K562 (cell line): ENCODE data around the gene BEND6. TPM values are rescaled to one million over a fixed set of nuclear protein-coding genes. Genes with fewer than 3 reads are reported as not detected.

Experiments
- ATAC-seq: fragments of 200-7000 bp; cut with Tn5 transposase; 3 replicates; pipeline ENCODE4 v1.9.1; 2020; ENCODE audit warnings: moderate library complexity
- BruUV-seq: library from RNA; stranded (reverse); fragments of 400-500 nt; replicated peaks from 2 replicates; lab custom pipeline; 2021; lab: Mats Ljungman, UMichigan
- CTCF ChIA-PET: fragments of 300-600 bp; formaldehyde crosslinking; extraction: SDS; loops from one replicate; lab custom pipeline; 2021; ENCODE audit warnings: low intra/inter-chr PET ratio; lab: Yijun Ruan, JAX
- POLR2A ChIA-PET: fragments of 300-600, 350-650 bp; sonication (Branson Sonifier 250); formaldehyde crosslinking; extraction: SDS; loops from one replicate; lab custom pipeline; 2021; ENCODE audit warnings: antibody characterized with exemption, inconsistent platforms; lab: Yijun Ruan, JAX
- DNase-seq, 4 experiments: peaks; one replicate each; pipeline versions ENCODE4 v3.0.0 to v3.0.0-alpha.2; 2011 to 2018; ENCODE audit warnings: low spot score in 3 of 4, mixed read lengths in 3 of 4; ENCODE audit errors: extremely low read depth in 1 of 4
- FAIRE-seq: peaks from 2 replicates; lab custom pipeline; 2011; peaks lifted over from hg19 to GRCh38; lab: Jason Lieb, UNC
- H2AFZ ChIP-seq: 2 replicates; pipeline ENCODE4 v1.6.0; 2011; ENCODE audit warnings: low read depth, low read length, control low read depth, inconsistent platforms
- H3K27ac ChIP-seq: fragments of 200-600 bp; 3 replicates; pipeline ENCODE4 v1.8.0; 2011; ENCODE audit warnings: low read depth, mild to moderate bottlenecking, control low read depth, inconsistent platforms, low read length, moderate library complexity, mixed read lengths; ENCODE audit errors: extremely low read depth
- H3K27me3 ChIP-seq, 2 experiments: fragments of 300-600 bp in 1 of 2; 2 replicates in 1 of 2; 3 replicates in 1 of 2; pipeline versions ENCODE4 v1.6.0 to v1.8.0; 2011; ENCODE audit warnings: inconsistent platforms in 2 of 2, low read length in 2 of 2, mild to moderate bottlenecking in 1 of 2, mixed read lengths in 1 of 2, moderate library complexity in 1 of 2; ENCODE audit not compliant: control insufficient read depth in 2 of 2, insufficient read depth in 2 of 2
- H3K36me3 ChIP-seq: fragments of 300-600 bp; 3 replicates; pipeline ENCODE4 v1.8.0; 2011; ENCODE audit warnings: mild to moderate bottlenecking, low read length, inconsistent platforms; ENCODE audit not compliant: control insufficient read depth, insufficient read depth
- H3K4me1 ChIP-seq, 2 experiments: fragments of 200-600 bp in 1 of 2; replicated peaks in 1 of 2; 2 replicates in 1 of 2; 3 replicates in 1 of 2; pipeline versions ENCODE4 v1.5.1 to v1.8.0; 2011; ENCODE audit warnings: inconsistent platforms in 2 of 2, low read length in 2 of 2, mild to moderate bottlenecking in 1 of 2, mixed read lengths in 1 of 2, moderate library complexity in 1 of 2; ENCODE audit not compliant: control insufficient read depth in 2 of 2, insufficient read depth in 2 of 2
- H3K4me2 ChIP-seq: 2 replicates; pipeline ENCODE4 v1.6.1; 2011; ENCODE audit warnings: low read length, control low read depth, inconsistent platforms, mixed read lengths; ENCODE audit not compliant: insufficient read depth
- H3K4me3 ChIP-seq: fragments of 200-600 bp; sonication (generic), shearing (Covaris generic); 2 replicates; pipeline ENCODE4 v1.5.1; 2016; ENCODE audit warnings: control low read depth, inconsistent platforms
- H3K79me2 ChIP-seq: fragments of 200-600 bp; 3 replicates; pipeline ENCODE4 v1.8.0; 2011; ENCODE audit warnings: low read length, inconsistent platforms; ENCODE audit not compliant: control insufficient read depth, insufficient read depth
- H3K9ac ChIP-seq, 2 experiments: 2 replicates each; pipeline versions ENCODE4 v1.6.0 to v1.6.1; 2011; ENCODE audit warnings: low read depth in 2 of 2, low read length in 2 of 2, control low read depth in 1 of 2, inconsistent platforms in 1 of 2, mild to moderate bottlenecking in 1 of 2, mixed read lengths in 1 of 2; ENCODE audit not compliant: insufficient read depth in 1 of 2
- H3K9me1 ChIP-seq: one replicate; pipeline ENCODE4 v1.6.0; 2011; ENCODE audit warnings: inconsistent platforms, mild to moderate bottlenecking, low read length, moderate library complexity; ENCODE audit not compliant: control insufficient read depth, insufficient read depth
- H3K9me3 ChIP-seq: replicated peaks from 2 replicates; pipeline ENCODE4 v1.5.1; 2011; ENCODE audit warnings: low read depth, low read length, inconsistent platforms; ENCODE audit not compliant: control insufficient read depth, insufficient read depth
- H4K20me1 ChIP-seq: replicated peaks from 2 replicates; pipeline ENCODE4 v1.6.1; 2011; ENCODE audit warnings: low read length, inconsistent platforms, mixed read lengths; ENCODE audit not compliant: control insufficient read depth, insufficient read depth
- CBX3 ChIP-seq, 2 experiments: IDR thresholded peaks; 1 replicate in 1 of 2; 2 replicates in 1 of 2; pipeline ENCODE4 v1.6.1; 2012; ENCODE audit warnings: inconsistent platforms in 2 of 2, low read length in 2 of 2, borderline replicate concordance in 1 of 2, control low read depth in 1 of 2
- FOXA3 ChIP-seq, 2 experiments: fragments of 450-650 bp in 1 of 2; sonication (generic) in 1 of 2; formaldehyde crosslinking; IDR thresholded peaks in 1 of 2; conservative IDR thresholded peaks in 1 of 2; 2 replicates each; pipeline versions ENCODE4 v1.4.0 to v1.8.0; 2020 to 2022; ENCODE audit warnings: mild to moderate bottlenecking in 2 of 2, missing genetic modification reagents in 1 of 2
- HMGN3 ChIP-seq: IDR thresholded peaks from 2 replicates; pipeline ENCODE4 v1.6.1; 2011; ENCODE audit warnings: borderline replicate concordance, low read depth, mild to moderate bottlenecking, mixed read lengths, low read length; ENCODE audit not compliant: insufficient read length; ENCODE audit errors: extremely low read depth
- HNRNPLL ChIP-seq: fragments of 200-400 bp; formaldehyde crosslinking; IDR thresholded peaks from 2 replicates; pipeline ENCODE4 v1.6.1; 2017; ENCODE audit warnings: low read length, low read depth, mild to moderate bottlenecking; ENCODE audit not compliant: poor library complexity, severe bottlenecking
- SIN3B ChIP-seq: fragments of 450-650 bp; IDR thresholded peaks from 2 replicates; pipeline ENCODE4 v1.6.1; 2017; ENCODE audit warnings: low read depth, mild to moderate bottlenecking, moderate library complexity
- ZNF274 ChIP-seq: IDR thresholded peaks from 2 replicates; pipeline ENCODE4 v1.6.1; 2011; ENCODE audit warnings: low read depth, mild to moderate bottlenecking, low read length, moderate library complexity, borderline replicate concordance
- ZNF764 ChIP-seq: fragments of 250-450 bp; sonication (Bioruptor Pico); IDR thresholded peaks from 2 replicates; pipeline ENCODE4 v1.4.0; 2020; ENCODE audit warnings: low read depth, mild to moderate bottlenecking, moderate library complexity
- in situ Hi-C: fragments of 300-500 bp; cut with MboI; formaldehyde crosslinking; loops from 4 replicates; pipeline ENCODE4 v1.15.0; 2018; ENCODE audit warnings: inconsistent platforms, mixed read lengths
- intact Hi-C: fragments of 100-400 bp; cut with micrococcal nuclease; formaldehyde crosslinking; loops from 2 replicates; pipeline ENCODE4 v1.14.2; 2022
- polyA plus RNA-seq, 8 experiments: library from polyadenylated mRNA; depleted of rRNA in 4 of 8; stranded (reverse) in 5 of 8; unstranded in 3 of 8; fragments of >200 nt; fragmentation: Nextera tagmentation in 2 of 8; fragmentation: Illumina TruSeq in 1 of 8; extraction: Ambion mirVana in 2 of 8; extraction: Trizol in 1 of 8; gene quantifications; 2 replicates each; pipeline versions ENCODE4 v1.2.1 to v1.2.3, GENCODE V29; 2011 to 2014; ENCODE audit warnings: inconsistent platforms in 1 of 8, missing spikeins in 1 of 8
- total RNA-seq, 7 experiments: library from RNA; depleted of rRNA in 6 of 7; stranded (reverse); fragments of >200 nt in 6 of 7; fragmentation: Illumina TruSeq in 2 of 7; extraction: Trizol in 2 of 7; gene quantifications; 2 replicates each; pipeline versions ENCODE4 v1.2.1 to v1.2.3, GENCODE V29; 2011 to 2021; ENCODE audit warnings: low replicate concordance in 1 of 7
- TF ChIP-seq, protein P1 (sequence below): sonication (generic); formaldehyde crosslinking; IDR thresholded peaks from 2 replicates; pipeline ENCODE4 v1.8.0; 2022; ENCODE audit warnings: missing genetic modification reagents, mild to moderate bottlenecking, borderline replicate concordance
- TF ChIP-seq, protein P2 (sequence below), 3 experiments: IDR thresholded peaks in 2 of 3; conservative IDR thresholded peaks in 1 of 3; 2 replicates each; pipeline ENCODE4 v1.5.1; 2011 to 2012; ENCODE audit warnings: low read length in 3 of 3, mild to moderate bottlenecking in 3 of 3, control low read depth in 2 of 3, improper control_type of control experiment in 1 of 3, inconsistent platforms in 1 of 3, low read depth in 1 of 3, mixed read lengths in 1 of 3, moderate library complexity in 1 of 3; ENCODE audit not compliant: insufficient read depth in 2 of 3
- TF ChIP-seq, protein P3 (sequence below): fragments of 450-650 bp; formaldehyde crosslinking; IDR thresholded peaks from 2 replicates; pipeline ENCODE4 v1.4.0; 2022; ENCODE audit warnings: missing genetic modification characterization
- TF ChIP-seq, protein P4 (sequence below): IDR thresholded peaks from 2 replicates; pipeline ENCODE4 v1.6.1; 2011; ENCODE audit not compliant: insufficient read length; ENCODE audit errors: extremely low read depth
- TF ChIP-seq, protein P5 (sequence below): fragments of 250-450 bp; sonication (Bioruptor Pico); IDR thresholded peaks from 2 replicates; pipeline ENCODE4 v1.4.0; 2020; ENCODE audit warnings: mild to moderate bottlenecking
- TF ChIP-seq, protein P6 (sequence below): sonication (generic); formaldehyde crosslinking; IDR thresholded peaks from 2 replicates; pipeline ENCODE4 v1.8.1; 2023; ENCODE audit warnings: mild to moderate bottlenecking, missing genetic modification reagents, moderate library complexity

BEND6 gene
- total and polyA plus RNA-seq, 9 of the 15 experiments (the other 6 are each of a cell fraction or from before 2014, with no cell fraction given): 0.37 to 4.0 (median 1.1) TPM

DNA sequence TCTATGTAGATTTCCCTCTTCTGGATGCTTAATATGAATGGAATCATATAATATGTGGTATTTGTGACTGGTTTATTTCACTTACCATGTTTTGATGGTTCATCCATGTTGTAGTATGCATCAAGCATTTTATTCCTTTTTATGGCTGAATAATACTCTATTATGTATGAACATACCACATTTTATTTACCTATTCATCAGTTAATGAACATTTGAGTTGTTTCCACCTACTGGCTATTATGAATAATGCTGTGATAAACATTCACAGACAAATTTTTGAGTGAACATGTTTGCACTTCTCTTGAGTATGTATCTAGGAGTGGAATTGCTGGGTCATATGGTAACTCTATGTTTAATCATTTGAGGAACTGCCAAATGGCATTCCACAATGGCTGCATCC, 120.2 kb downstream of the BEND6 start:
- H3K27me3 ChIP-seq: no peaks in the 10 kb centered on the region
- no peak overlapping the region for H3K4me3 ChIP-seq
- H3K9me3 ChIP-seq: peaks cover 5% of the 10 kb centered on the region
- FAIRE-seq: no peak
- H3K27ac ChIP-seq: no peak overlapping the region
- no peaks in the 10 kb centered on the region for H3K79me2 ChIP-seq
- no TSS peak for BruUV-seq
- no peaks in the 10 kb centered on the region for H4K20me1 ChIP-seq
- H3K9ac ChIP-seq: no peak overlapping the region
- no peak overlapping the region for H2AFZ ChIP-seq
- in situ Hi-C loops (no loop called here), intact Hi-C loops (no loop called here)
- ATAC-seq: no peak
- no peak overlapping the region for H3K4me2 ChIP-seq
- CTCF ChIA-PET: no interaction called here
- no peak for DNase-seq
- H3K4me1 ChIP-seq: peaks cover 1 to 4% of the 10 kb centered on the region in 2 experiments; a peak in 3 of 5 replicates
- no peaks in the 10 kb centered on the region for H3K9me1 ChIP-seq
- POLR2A ChIA-PET: no interaction called here
- peaks cover 4% of the 10 kb centered on the region; the same call in 1 of the 3 replicates for H3K36me3 ChIP-seq
- TF ChIP-seq HMGN3 (no peak), SIN3B (no peak), CBX3 (IDR thresholded peaks at IDR 0.05; ENCODE audit: borderline replicate concordance in 1 of 2, low read length in 2 of 2) (no peak), FOXA3 (CRISPR knock-in tag; conservative IDR thresholded peaks at IDR 0.05 in 1 of 2, IDR thresholded peaks at IDR 0.05 in 1 of 2) (no peak), ZNF274 (no peak), HNRNPLL (no peak), ZNF764 (CRISPR knock-in tag) (no peak)
- TF ChIP-seq, protein P1, sequence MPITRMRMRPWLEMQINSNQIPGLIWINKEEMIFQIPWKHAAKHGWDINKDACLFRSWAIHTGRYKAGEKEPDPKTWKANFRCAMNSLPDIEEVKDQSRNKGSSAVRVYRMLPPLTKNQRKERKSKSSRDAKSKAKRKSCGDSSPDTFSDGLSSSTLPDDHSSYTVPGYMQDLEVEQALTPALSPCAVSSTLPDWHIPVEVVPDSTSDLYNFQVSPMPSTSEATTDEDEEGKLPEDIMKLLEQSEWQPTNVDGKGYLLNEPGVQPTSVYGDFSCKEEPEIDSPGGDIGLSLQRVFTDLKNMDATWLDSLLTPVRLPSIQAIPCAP (CRISPR knock-in tag): no peak
- TF ChIP-seq, protein P2, sequence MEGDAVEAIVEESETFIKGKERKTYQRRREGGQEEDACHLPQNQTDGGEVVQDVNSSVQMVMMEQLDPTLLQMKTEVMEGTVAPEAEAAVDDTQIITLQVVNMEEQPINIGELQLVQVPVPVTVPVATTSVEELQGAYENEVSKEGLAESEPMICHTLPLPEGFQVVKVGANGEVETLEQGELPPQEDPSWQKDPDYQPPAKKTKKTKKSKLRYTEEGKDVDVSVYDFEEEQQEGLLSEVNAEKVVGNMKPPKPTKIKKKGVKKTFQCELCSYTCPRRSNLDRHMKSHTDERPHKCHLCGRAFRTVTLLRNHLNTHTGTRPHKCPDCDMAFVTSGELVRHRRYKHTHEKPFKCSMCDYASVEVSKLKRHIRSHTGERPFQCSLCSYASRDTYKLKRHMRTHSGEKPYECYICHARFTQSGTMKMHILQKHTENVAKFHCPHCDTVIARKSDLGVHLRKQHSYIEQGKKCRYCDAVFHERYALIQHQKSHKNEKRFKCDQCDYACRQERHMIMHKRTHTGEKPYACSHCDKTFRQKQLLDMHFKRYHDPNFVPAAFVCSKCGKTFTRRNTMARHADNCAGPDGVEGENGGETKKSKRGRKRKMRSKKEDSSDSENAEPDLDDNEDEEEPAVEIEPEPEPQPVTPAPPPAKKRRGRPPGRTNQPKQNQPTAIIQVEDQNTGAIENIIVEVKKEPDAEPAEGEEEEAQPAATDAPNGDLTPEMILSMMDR (IDR thresholded peaks at IDR 0.05 in 2 of 3, conservative IDR thresholded peaks at IDR 0.05 in 1 of 3; ENCODE audit: insufficient read depth in 2 of 3, low read depth in 1 of 3, low read length in 3 of 3): no peak
- TF ChIP-seq, protein P3, sequence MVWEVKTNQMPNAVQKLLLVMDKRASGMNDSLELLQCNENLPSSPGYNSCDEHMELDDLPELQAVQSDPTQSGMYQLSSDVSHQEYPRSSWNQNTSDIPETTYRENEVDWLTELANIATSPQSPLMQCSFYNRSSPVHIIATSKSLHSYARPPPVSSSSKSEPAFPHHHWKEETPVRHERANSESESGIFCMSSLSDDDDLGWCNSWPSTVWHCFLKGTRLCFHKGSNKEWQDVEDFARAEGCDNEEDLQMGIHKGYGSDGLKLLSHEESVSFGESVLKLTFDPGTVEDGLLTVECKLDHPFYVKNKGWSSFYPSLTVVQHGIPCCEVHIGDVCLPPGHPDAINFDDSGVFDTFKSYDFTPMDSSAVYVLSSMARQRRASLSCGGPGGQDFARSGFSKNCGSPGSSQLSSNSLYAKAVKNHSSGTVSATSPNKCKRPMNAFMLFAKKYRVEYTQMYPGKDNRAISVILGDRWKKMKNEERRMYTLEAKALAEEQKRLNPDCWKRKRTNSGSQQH (CRISPR knock-in tag): no peak
- TF ChIP-seq, protein P4, sequence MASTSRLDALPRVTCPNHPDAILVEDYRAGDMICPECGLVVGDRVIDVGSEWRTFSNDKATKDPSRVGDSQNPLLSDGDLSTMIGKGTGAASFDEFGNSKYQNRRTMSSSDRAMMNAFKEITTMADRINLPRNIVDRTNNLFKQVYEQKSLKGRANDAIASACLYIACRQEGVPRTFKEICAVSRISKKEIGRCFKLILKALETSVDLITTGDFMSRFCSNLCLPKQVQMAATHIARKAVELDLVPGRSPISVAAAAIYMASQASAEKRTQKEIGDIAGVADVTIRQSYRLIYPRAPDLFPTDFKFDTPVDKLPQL: no peak
- TF ChIP-seq, protein P5, sequence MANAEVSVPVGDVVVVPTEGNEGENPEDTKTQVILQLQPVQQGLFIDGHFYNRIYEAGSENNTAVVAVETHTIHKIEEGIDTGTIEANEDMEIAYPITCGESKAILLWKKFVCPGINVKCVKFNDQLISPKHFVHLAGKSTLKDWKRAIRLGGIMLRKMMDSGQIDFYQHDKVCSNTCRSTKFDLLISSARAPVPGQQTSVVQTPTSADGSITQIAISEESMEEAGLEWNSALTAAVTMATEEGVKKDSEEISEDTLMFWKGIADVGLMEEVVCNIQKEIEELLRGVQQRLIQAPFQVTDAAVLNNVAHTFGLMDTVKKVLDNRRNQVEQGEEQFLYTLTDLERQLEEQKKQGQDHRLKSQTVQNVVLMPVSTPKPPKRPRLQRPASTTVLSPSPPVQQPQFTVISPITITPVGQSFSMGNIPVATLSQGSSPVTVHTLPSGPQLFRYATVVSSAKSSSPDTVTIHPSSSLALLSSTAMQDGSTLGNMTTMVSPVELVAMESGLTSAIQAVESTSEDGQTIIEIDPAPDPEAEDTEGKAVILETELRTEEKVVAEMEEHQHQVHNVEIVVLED: no peak
- TF ChIP-seq, protein P6, sequence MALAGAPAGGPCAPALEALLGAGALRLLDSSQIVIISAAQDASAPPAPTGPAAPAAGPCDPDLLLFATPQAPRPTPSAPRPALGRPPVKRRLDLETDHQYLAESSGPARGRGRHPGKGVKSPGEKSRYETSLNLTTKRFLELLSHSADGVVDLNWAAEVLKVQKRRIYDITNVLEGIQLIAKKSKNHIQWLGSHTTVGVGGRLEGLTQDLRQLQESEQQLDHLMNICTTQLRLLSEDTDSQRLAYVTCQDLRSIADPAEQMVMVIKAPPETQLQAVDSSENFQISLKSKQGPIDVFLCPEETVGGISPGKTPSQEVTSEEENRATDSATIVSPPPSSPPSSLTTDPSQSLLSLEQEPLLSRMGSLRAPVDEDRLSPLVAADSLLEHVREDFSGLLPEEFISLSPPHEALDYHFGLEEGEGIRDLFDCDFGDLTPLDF: no peak
